HG03025 (cell line): ENCODE data around the gene RCAN3.
"Not testable (repeated sequence)": the region's sequence is repeated elsewhere in the genome, so short reads cannot be mapped to it uniquely, and the experiment has no call there.

Experiments
- ATAC-seq: cut with Tn5 transposase; IDR thresholded peaks from one replicate; pipeline ENCODE4 v1.9.1; 2021; ENCODE audit warnings: mild to moderate bottlenecking, moderate library complexity; ENCODE audit not compliant: unreplicated experiment, low FRiP score

Gene RCAN3

GRCh38 chr1:24483441-24483840, 19.2 kb upstream of the RCAN3 start:
- ATAC-seq = no peak

GRCh38 chr1:24484199-24484598, 18.4 kb upstream of the RCAN3 start:
- no peak for ATAC-seq

- no peak for ATAC-seq
These were observed 16.1 kb upstream of the RCAN3 start for GRCh38 chr1:24486331-24487065.

- ATAC-seq = no peak
These were observed 15.2 kb upstream of the RCAN3 start for GRCh38 chr1:24487455-24487854.

- ATAC-seq = not testable (repeated sequence)
These were observed 14.5 kb upstream of the RCAN3 start for GRCh38 chr1:24488159-24488558.

- no peak for ATAC-seq
These were observed 13.0 kb upstream of the RCAN3 start for GRCh38 chr1:24489674-24490073.

- ATAC-seq = no peak
These were observed 12.4 kb upstream of the RCAN3 start for GRCh38 chr1:24490101-24490781.

- ATAC-seq = no peak
These were observed 10.9 kb upstream of the RCAN3 start for GRCh38 chr1:24491577-24492360.

- ATAC-seq = not testable (repeated sequence)
These were observed 9.7 kb upstream of the RCAN3 start for GRCh38 chr1:24492935-24493334.

- no peak for ATAC-seq
These were observed 8.9 kb upstream of the RCAN3 start for GRCh38 chr1:24493785-24494184.

- ATAC-seq = no peak
These were observed 4.0 kb upstream of the RCAN3 start for GRCh38 chr1:24498589-24498988.

- ATAC-seq = no peak
These were observed 2.1 kb upstream of the RCAN3 start for GRCh38 chr1:24500448-24501048.

GRCh38 chr1:24501371-24502064, 1.1 kb upstream of the RCAN3 start:
- ATAC-seq = no peak

GRCh38 chr1:24502065-24502708, 449 bp upstream of the RCAN3 start:
- no peak for ATAC-seq

- ATAC-seq = no peak
These were observed 569 bp downstream of the RCAN3 start for GRCh38 chr1:24503059-24503751.

GRCh38 chr1:24503870-24504523, 1.4 kb downstream of the RCAN3 start:
- ATAC-seq = no peak

GRCh38 chr1:24504560-24504959, 1.9 kb downstream of the RCAN3 start:
- ATAC-seq = no peak

GRCh38 chr1:24505816-24506215, 3.2 kb downstream of the RCAN3 start:
- no peak for ATAC-seq
